Measurements from ENCODE around the gene CYSTM1. TPM values are rescaled to one million over a fixed set of nuclear protein-coding genes. Genes with fewer than 3 reads are reported as not detected.

Gene CYSTM1
- total RNA-seq, 4 donors from 2014 or later = 21.0 to 66.4 (median 37.0) TPM

DNA sequence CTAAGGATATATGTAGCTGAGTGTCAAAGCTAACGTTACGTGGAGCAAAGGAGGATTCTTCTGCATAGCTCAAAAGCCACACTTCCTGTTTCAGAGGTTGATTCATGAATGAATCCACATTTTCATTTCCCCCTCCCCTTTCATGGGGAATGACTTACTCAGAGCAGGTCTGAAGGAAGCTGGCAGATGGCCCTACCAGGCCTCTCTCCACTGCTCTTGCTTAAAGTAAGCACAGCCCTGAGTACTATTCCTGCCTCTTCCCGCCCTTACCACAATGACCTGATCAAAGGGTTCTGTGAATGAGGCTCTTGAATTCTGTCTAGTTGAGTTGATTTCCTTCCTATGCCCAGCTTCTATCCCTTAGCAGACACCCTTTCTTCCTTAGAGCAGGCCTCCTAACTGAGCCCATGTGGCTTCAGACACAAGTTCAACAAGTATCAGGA, 43.0 kb upstream of the CYSTM1 start:
- TF ChIP-seq, protein P1, sequence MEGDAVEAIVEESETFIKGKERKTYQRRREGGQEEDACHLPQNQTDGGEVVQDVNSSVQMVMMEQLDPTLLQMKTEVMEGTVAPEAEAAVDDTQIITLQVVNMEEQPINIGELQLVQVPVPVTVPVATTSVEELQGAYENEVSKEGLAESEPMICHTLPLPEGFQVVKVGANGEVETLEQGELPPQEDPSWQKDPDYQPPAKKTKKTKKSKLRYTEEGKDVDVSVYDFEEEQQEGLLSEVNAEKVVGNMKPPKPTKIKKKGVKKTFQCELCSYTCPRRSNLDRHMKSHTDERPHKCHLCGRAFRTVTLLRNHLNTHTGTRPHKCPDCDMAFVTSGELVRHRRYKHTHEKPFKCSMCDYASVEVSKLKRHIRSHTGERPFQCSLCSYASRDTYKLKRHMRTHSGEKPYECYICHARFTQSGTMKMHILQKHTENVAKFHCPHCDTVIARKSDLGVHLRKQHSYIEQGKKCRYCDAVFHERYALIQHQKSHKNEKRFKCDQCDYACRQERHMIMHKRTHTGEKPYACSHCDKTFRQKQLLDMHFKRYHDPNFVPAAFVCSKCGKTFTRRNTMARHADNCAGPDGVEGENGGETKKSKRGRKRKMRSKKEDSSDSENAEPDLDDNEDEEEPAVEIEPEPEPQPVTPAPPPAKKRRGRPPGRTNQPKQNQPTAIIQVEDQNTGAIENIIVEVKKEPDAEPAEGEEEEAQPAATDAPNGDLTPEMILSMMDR (IDR thresholded peaks at IDR 0.05) = no peak
- TF ChIP-seq POLR2A (IDR thresholded peaks at IDR 0.05) (no peak), POLR2AphosphoS5 (IDR thresholded peaks at IDR 0.05) (no peak), EP300 (IDR thresholded peaks at IDR 0.05) (no peak)
- DNase-seq (ENCODE audit: low spot score in 2 of 2) = no peak
- no peak overlapping the region for H3K4me3 ChIP-seq
- WGBS = 35% methylated on average over 3 of the region's 3 CpGs
- H3K36me3 ChIP-seq = no peaks in the 10 kb centered on the region
- H3K4me1 ChIP-seq = peaks cover 10% of the 10 kb centered on the region
- H3K27me3 ChIP-seq = no peaks in the 10 kb centered on the region
- no peaks in the 10 kb centered on the region for H3K9me3 ChIP-seq
- no peak overlapping the region for H3K27ac ChIP-seq

DNA sequence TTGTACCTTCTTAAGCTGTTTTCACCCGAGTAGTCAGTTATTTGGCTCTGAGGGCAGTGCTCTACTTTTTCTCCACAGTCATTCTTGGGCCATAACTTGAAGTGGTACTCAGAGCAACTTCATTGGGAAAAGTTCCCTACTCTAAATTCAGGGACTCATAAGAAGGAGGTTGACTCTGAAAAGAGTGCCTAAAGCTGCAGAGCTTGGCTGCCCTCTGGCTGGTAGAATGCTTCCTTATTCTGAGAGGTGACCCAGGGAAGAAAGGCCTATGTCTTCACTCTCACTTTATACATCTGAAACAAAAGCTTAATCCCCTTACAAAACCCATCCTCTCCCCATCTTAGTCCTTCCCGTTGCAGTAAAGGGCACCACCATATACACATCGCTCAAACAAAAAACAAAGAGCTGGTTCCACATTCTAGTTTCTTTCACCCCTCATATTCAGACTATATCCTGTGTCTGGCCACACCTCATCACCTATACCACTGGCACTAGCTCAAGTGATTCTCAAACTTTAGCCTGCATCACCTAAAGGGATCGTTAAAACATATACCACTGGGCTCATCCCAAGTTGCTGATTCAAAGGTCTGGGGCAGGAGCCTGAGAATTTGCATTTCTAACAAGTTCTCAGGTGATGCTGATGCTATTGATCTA, 41.3 kb upstream of the CYSTM1 start:
- H3K4me3 ChIP-seq = no peak overlapping the region
- TF ChIP-seq, protein P1 (IDR thresholded peaks at IDR 0.05) = no peak
- no peak for TF ChIP-seq POLR2A (IDR thresholded peaks at IDR 0.05)
- no peak for TF ChIP-seq POLR2AphosphoS5 (IDR thresholded peaks at IDR 0.05)
- no peak for TF ChIP-seq EP300 (IDR thresholded peaks at IDR 0.05)
- H3K27me3 ChIP-seq = no peaks in the 10 kb centered on the region
- no peaks in the 10 kb centered on the region for H3K36me3 ChIP-seq
- H3K9me3 ChIP-seq = no peaks in the 10 kb centered on the region
- H3K27ac ChIP-seq = no peak overlapping the region
- WGBS = 91% methylated on average over 4 of the region's 4 CpGs
- H3K4me1 ChIP-seq = peaks cover 10% of the 10 kb centered on the region
- no peak for DNase-seq (ENCODE audit: low spot score in 2 of 2)

DNA sequence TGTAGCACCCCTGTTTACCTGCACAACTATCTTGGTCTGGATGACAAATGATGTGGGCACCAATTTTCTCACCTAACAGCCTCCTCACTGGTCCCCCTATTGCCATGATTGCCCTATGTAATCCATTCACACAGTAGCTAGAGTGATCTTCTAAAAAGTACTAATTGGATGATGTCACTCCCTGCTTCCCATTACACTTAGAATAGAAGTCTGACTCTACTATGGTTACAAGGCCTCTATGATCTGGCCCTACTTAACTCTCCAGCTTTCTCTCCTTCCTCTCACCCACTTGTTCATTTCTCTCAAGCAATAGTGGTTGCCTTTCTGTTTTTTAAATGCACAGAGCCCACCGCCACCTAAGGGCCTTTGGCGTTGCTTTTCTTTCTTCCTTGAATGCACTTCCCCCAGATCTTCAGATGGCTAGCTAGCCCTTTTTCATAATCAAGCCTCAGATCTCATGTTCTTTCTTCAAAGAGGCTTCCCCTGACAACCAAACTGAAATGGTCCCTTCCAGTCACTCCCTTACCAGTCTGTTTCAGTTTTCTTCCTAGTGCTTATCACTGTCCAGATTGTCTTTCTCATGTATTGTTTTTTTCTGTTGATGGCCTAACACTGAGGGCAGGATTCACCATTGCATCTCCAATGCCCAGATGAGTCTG, 40.6 kb upstream of the CYSTM1 start:
- Histone ChIP-seq H3K4me1 (peaks cover 10% of the 10 kb centered on the region), H3K27ac (no peak overlapping the region), H3K36me3 (no peaks in the 10 kb centered on the region), H3K27me3 (no peaks in the 10 kb centered on the region), H3K4me3 (no peak overlapping the region), H3K9me3 (no peaks in the 10 kb centered on the region)
- TF ChIP-seq, protein P1 (IDR thresholded peaks at IDR 0.05) = no peak
- no peak for TF ChIP-seq POLR2A (IDR thresholded peaks at IDR 0.05)
- TF ChIP-seq EP300 (IDR thresholded peaks at IDR 0.05) = no peak
- no peak for TF ChIP-seq POLR2AphosphoS5 (IDR thresholded peaks at IDR 0.05)
- DNase-seq (ENCODE audit: low spot score in 2 of 2) = no peak
- 90% methylated on average over 2 of the region's 2 CpGs for WGBS

DNA sequence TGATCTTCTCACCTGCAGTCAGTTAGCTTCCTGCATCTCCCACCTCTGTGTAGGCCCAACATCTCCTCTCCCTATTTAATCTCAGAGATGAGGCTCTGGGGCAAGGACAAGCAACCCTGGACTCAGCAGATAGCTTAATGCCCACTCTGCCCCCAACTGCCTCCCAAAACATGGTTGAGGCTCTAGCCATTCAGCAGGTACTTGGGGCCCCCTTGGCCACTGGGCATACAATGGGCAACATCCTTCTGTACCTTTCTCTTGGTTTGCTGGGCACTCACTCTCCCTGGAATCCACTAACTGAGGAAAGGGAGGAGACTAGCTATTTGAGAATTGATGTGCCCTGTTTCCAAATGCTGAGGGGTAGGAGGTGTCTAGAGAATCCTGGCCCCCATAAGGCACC, 39.9 kb upstream of the CYSTM1 start:
- H3K4me3 ChIP-seq = no peak overlapping the region
- no peaks in the 10 kb centered on the region for H3K36me3 ChIP-seq
- no peaks in the 10 kb centered on the region for H3K9me3 ChIP-seq
- DNase-seq (ENCODE audit: low spot score in 2 of 2) = no peak
- H3K27ac ChIP-seq = no peak overlapping the region
- no peaks in the 10 kb centered on the region for H3K27me3 ChIP-seq
- no peak for TF ChIP-seq POLR2A (IDR thresholded peaks at IDR 0.05)
- no peak for TF ChIP-seq POLR2AphosphoS5 (IDR thresholded peaks at IDR 0.05)
- TF ChIP-seq, protein P1 (IDR thresholded peaks at IDR 0.05) = no peak
- TF ChIP-seq EP300 (IDR thresholded peaks at IDR 0.05) = no peak
- H3K4me1 ChIP-seq = peaks cover 15% of the 10 kb centered on the region

DNA sequence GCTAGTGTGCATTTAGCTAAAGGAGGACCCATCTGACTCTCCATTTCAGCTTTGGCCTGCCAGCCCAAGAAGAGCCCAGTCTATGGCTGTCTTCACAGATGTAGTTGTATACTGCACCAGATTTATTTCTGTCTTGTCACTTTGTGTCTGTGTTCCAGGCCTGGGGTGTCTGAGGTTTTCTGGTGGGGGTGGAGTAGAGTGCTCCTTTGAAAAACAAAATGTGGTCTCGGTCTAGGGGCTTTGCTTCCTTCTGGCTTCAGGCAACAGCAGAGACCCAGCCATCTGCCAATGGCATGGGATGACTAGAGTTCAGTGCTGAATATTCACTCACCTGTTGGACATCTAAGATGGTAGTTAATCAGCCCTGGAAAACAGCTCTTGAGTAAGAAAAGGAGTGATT, 38.4 kb upstream of the CYSTM1 start:
- H3K4me1 ChIP-seq = peaks cover 29% of the 10 kb centered on the region
- H3K27me3 ChIP-seq = no peaks in the 10 kb centered on the region
- H3K9me3 ChIP-seq = no peaks in the 10 kb centered on the region
- 93% methylated on average over 1 of the region's 1 CpG for WGBS
- TF ChIP-seq POLR2A (IDR thresholded peaks at IDR 0.05) = no peak
- TF ChIP-seq, protein P1 (IDR thresholded peaks at IDR 0.05) = no peak
- no peak for TF ChIP-seq EP300 (IDR thresholded peaks at IDR 0.05)
- no peak for TF ChIP-seq POLR2AphosphoS5 (IDR thresholded peaks at IDR 0.05)
- H3K27ac ChIP-seq = no peak overlapping the region
- no peak overlapping the region for H3K4me3 ChIP-seq
- no peak for DNase-seq (ENCODE audit: low spot score in 2 of 2)
- no peaks in the 10 kb centered on the region for H3K36me3 ChIP-seq

All from suprapubic skin (tissue), 4 donors.